Fibroblast of lung (primary cell): ENCODE data around the gene LRMDA.

Experiments used
- CTCF ChIP-seq, 2 donors: IDR thresholded peaks in 1 of 2; conservative IDR thresholded peaks in 1 of 2; 1 replicate in 1 of 2; 2 replicates in 1 of 2; pipeline ENCODE4 v1.5.1; 2011 to 2012; ENCODE audit warnings: low read length in 2 of 2, control low read depth in 1 of 2, inconsistent platforms in 1 of 2, low read depth in 1 of 2, mild to moderate bottlenecking in 1 of 2
- EZH2 ChIP-seq: IDR thresholded peaks from 2 replicates; pipeline ENCODE4 v1.5.1; 2012; ENCODE audit warnings: low read length, control low read depth, mild to moderate bottlenecking; ENCODE audit errors: missing control alignments

- TF ChIP-seq EZH2 (no peak), CTCF (conservative IDR thresholded peaks at IDR 0.05 in 1 of 2, IDR thresholded peaks at IDR 0.05 in 1 of 2; ENCODE audit: low read depth in 1 of 2, low read length in 2 of 2) (no peak)
These were observed 695.4 kb downstream of the LRMDA start for GRCh38 chr10:76126607-76127527.
